ENCODE results near the gene TBX21.
"Not testable (repeated sequence)": the region's sequence is repeated elsewhere in the genome, so short reads cannot be mapped to it uniquely, and the experiment has no call there.

Gene TBX21

DNA sequence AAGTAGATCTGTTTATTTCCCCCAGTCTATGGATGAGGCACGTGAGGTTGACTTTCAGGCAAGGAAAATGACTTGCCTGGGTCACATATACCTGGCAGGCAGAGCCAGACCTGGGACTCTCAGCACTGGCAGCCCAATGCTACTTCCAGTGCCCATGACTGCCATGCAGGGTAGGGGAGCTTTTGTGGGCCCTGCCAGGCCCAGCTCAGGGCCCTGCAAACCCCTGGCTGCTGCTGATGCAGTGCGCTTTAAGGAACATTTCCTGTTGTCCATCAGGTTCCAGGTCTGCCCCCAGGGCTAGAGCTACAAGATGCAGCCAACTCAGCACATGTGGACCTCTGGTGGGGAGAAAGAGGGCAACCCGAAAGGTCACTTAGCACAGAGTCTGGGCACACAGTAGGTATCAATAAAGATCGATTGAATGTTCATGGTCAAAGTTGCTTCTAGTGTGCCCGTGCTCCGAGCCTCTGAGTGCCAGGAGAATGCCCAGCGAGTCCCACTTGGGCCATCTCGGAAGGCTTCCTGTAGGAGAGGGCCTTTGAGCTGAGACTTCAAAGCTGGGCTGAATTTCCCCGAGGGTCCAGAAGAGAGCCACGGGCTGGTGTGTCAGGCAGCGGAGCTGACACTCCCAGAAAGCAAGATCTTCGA, 513 bp upstream of the TBX21 start:
- no peak for DNase-seq

DNA sequence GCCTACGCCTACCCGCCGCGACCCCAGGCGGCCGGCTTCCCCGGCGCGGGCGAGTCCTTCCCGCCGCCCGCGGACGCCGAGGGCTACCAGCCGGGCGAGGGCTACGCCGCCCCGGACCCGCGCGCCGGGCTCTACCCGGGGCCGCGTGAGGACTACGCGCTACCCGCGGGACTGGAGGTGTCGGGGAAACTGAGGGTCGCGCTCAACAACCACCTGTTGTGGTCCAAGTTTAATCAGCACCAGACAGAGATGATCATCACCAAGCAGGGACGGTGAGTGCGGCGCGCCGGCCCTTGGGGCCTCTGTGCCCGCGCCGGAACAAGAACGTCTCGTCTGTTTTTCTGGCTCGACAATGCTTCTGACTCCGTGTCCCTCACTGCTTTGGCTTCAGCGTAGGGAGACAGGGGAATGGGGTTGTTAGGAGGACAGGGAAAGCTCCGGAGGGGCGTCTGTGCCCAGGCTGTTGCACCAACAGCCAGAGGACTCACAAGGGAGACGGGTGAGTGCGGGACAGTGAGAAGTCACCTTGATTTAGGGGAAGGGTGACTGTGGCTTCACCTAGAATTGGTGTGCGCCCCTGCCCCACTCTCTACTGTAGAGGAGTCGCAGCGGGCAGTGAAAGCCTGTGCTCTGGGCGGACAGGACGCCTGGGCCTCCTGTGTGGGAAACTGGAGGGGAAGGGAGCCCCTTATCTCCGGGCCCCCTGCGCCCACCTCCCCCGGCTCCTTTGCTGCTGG, 806 bp downstream of the TBX21 start:
- no peak for DNase-seq

DNA sequence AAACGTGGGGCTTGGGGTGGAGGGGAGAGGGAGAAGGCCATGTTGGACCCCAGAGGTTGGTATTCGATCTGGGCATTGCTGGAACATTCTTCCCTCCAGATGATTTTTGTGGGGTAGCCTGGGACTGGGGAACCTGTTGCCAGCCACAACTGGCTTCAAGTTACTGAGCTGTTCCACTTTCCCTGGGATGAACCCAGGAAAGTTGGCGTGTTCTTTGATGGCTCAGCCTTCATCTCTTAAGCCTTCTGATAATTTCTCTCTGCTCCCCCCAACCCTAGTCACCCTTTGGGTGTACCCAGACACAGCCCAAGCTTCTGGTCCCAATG, 2.1 kb downstream of the TBX21 start:
- DNase-seq: no peak

DNA sequence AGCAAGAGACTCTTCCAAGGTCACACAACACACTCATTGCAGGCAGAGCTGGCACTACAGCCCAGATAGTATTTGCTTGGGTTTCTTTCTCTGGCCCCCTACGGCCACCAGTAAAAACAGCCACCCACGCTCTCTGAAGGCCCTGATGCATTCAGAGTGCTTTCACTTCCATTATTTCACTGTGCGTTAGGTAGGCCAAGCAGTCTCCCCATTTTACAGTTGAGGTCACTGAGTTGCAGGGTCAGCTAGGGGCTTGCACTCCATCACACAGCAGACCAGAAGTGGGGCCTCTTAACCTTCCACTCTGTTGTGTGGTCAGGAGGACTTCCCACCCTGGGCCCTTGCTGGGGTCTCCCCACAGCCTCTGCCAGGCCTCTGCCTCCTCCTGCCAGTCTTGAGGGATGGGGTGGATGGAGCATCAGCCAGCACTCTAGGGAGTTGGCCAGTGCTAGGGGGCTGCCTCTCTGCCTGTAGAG, 2.5 kb downstream of the TBX21 start:
- no peak for DNase-seq

DNA sequence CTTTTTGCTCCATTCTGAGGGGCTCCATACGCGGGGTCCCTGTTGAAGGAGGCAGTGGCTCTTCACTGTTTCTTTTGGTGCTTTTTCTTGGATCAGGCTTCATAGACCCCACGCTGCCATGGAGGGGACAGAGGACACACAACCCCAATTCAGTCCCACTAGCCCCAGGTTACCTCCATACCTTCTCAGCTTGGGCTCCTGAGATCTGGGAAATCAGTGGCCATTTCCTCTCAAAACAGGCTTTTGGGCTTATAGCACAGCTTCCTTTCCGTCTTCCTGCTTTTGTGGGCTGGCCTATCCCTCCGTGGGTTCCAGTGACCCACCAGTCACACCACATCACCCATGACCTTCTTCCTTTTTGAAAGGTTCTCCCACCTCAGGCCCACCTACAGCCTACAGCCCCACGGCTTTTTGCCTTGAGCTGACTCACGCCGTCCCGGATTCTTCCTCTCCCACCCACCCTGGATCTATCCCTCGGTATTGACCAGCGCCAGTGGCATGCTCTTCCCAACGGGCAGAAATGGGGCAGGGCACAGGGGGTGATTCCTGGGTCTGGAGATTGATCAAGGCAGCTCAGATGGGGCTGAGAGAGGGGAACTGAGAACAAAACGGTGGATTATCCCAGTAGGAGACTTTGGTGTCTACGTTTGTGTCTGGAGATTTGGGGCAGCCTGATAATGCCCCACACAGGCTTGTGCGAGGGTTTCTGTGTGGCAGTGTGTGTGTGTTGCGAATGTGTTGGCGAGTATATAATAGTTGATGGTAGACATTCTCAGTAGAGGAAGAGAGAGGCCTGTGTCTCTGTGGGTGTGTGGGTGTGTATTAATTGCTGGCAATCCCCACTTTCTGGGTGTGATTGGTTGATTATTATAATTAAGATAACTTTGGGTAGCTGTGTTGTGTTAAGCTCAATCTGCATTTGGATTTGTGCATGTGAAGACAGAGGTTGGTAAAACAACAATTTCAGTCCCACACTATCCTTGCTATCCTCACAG, 3.8 kb downstream of the TBX21 start:
- no peak for DNase-seq

DNA sequence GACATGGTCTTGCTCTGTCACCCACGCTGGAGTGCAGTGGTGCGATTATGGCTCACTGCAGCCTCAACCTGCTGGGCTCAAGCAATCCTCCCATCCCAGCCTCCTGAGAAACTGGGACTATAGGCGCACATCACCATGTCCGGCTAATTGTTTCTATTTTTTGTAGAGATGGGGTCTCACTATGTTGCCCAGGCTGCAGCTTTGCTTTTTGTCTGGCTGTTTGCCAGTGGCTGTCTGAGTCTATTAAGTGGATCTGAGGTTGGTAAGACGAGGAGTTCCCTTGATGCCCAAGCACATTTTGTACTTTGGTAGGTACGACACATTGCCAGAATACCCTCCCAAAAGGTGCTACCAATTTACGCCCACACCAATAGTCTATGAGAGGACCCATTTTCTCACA, 5.1 kb downstream of the TBX21 start:
- DNase-seq: no peak

DNA sequence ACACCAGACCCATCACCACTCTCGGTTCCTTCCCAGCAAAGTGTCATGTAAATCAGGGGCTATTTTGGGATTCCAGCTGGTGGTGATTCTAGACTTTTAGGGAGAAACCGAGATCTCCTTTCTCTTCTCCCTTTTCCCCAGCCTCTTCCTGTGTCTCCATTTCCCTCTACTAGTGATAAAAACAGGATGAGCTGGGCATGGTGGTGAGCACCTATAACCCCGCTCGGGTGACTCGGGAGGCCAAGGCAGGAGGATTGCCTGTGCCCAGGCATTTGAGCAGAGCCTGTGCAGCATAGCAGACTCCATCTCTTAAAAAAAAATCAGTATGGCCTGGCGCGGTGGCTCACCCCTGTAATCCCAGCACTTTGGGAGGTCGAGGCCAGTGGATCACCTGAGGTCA, 6.1 kb downstream of the TBX21 start:
- DNase-seq: no peak

DNA sequence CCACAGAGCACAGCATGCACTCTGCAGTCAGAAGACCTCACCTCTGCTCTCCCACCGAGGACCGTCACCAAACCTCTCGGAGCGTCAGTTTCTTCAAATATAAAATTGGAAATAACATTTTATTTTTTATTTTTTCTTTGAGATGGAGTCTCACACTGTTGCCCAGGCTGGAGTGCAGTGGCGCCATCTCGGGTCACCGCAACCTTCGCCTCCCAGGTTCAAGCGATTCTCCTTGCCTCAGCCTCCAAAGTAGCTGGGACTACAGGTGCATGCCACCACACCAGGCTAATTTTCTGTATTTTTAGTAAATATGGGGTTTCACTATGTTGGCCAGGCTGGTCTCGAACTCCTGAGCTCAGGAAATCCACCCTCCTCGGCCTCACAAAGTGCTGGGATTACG, 6.9 kb downstream of the TBX21 start:
- not testable (repeated sequence) for DNase-seq

DNA sequence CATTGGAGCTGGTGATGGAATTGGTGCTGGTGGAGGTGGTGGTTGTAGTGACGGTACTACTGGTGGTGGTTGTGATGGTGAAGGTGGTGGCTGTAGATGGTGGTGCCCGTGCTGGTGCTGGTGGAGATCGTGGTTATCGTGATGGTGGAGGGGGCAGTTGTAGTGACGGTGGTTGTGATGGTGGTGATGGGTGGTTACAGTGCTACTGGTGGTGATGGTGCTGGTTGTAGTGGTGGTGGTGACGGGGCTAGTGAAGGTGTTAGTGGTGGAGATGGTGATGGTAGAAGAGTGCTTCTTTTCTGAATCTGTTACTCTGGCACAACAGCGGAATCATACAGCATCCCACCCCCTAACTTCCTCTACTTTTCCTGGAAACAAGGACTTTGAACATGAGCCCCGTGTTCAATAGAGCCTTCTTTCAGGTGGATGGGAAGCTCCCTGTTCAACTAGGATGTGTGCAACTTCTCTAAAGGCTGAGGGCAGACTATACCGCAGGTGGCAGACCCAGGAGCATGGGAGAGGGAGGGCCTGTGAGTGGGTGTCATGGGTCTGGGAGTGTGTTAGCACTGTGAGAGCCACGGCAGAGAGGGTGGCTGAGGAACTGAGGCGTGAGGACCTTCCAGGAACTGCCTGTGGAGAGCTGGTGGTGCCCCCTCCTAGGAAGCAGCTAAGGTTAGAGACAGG, 8.2 kb downstream of the TBX21 start:
- no peak for DNase-seq

DNA sequence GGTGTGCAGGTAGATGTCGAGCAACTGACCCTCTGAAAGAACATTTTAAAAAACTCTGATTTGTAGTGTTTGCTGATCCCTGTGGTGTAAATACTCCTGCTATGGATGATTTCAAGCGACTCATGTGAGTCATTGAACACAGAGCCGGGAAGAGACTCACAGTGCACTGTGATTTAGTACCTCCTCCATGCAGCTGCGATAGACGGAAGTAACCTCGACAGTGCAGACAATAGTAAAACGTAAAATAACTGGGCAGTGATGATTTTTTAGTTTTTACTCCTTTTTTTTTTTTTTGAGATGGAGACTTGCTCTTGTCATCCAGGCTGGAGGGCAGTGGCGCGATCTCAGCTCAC, 8.7 kb downstream of the TBX21 start:
- no peak for DNase-seq

DNA sequence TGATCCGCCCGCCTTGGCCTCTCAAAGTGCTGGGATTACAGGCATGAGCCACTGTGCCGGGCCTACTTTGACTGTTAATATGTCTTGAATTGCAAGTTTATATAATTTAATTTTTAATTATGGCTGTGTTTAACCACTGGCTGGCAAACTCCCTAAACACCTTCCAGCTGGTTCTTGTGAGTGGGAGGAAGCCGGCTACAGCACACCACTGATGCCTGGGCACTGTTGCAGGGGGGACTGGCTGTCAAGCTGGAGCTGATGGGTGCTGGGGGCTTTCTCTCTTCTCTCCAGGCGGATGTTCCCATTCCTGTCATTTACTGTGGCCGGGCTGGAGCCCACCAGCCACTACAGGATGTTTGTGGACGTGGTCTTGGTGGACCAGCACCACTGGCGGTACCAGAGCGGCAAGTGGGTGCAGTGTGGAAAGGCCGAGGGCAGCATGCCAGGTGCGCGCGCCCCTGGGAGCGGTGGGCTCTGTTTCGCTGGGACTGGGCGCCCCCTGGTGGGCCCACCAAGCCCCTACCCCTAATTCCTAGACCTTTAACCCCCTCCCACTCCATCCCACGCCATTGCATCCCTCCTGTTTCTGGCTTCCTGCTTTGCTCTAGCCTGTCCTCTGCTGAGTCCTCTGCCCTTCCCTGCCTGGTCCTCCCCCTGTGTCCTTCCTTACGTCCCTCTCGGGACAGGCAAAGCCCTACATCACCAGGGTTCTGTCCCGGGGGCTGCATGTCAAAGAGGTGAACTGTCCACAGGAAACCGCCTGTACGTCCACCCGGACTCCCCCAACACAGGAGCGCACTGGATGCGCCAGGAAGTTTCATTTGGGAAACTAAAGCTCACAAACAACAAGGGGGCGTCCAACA, 9.5 kb downstream of the TBX21 start:
- no peak for DNase-seq

DNA sequence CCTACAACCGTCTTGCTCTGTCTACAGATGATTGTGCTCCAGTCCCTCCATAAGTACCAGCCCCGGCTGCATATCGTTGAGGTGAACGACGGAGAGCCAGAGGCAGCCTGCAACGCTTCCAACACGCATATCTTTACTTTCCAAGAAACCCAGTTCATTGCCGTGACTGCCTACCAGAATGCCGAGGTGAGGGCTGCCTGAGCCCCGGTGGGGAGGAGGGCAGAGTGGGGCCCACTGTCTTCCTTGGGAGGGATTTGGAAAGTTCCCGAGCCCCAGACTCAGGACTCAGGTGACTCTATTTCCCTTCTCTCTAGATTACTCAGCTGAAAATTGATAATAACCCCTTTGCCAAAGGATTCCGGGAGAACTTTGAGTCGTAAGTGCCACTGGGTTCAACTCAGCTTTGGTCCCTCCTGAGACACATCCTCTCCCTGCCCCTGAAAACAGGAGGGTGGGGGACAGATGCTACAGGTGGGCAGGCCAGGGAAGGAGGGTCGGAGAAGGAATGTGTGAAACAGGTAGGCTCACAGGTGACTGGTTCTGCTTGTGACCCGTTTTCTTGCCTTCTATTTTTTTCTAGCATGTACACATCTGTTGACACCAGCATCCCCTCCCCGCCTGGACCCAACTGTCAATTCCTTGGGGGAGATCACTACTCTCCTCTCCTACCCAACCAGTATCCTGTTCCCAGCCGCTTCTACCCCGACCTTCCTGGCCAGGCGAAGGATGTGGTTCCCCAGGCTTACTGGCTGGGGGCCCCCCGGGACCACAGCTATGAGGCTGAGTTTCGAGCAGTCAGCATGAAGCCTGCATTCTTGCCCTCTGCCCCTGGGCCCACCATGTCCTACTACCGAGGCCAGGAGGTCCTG, 11.4 kb downstream of the TBX21 start:
- DNase-seq: no peak

DNA sequence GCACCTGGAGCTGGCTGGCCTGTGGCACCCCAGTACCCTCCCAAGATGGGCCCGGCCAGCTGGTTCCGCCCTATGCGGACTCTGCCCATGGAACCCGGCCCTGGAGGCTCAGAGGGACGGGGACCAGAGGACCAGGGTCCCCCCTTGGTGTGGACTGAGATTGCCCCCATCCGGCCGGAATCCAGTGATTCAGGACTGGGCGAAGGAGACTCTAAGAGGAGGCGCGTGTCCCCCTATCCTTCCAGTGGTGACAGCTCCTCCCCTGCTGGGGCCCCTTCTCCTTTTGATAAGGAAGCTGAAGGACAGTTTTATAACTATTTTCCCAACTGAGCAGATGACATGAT, 12.0 kb downstream of the TBX21 start:
- no peak for DNase-seq

DNA sequence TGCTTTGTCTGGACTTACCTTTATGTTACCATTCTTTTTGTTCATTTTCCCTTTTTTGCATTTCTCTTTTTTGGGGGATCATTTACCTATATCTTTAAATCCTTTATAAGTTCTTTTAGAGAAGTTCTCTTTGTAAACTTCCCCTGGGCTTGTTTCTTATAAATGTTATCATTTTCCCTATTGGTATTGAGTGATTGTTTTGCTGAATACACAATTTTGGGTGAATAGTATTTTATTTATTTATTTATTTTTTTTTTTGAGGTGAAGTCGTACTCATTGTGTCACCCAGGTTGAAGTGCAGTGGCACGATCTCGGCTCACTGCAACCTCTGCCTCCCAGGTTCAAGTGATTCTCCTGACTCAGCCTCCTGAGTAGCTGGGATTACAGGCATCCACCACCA, 18.4 kb downstream of the TBX21 start:
- DNase-seq: no peak

DNA sequence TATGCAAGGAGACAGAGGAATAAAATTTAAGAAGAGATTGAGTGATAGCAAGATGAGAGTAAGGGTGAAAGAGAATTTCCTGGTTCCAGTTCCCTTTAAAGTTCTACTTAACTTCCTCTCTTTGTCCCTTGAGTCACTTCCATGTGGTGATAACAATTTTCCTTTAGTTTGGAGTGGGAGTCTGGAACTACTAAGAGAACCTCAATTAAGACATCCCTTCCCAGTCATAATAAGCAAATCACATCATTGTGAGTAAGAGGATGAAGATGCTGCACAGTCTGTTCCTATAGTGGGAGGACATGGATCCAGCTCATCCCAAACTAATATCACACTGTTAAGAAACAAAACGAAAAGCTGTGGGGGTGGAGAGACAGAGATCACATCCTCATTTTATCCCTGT, 24.4 kb downstream of the TBX21 start:
- no peak for DNase-seq

DNA sequence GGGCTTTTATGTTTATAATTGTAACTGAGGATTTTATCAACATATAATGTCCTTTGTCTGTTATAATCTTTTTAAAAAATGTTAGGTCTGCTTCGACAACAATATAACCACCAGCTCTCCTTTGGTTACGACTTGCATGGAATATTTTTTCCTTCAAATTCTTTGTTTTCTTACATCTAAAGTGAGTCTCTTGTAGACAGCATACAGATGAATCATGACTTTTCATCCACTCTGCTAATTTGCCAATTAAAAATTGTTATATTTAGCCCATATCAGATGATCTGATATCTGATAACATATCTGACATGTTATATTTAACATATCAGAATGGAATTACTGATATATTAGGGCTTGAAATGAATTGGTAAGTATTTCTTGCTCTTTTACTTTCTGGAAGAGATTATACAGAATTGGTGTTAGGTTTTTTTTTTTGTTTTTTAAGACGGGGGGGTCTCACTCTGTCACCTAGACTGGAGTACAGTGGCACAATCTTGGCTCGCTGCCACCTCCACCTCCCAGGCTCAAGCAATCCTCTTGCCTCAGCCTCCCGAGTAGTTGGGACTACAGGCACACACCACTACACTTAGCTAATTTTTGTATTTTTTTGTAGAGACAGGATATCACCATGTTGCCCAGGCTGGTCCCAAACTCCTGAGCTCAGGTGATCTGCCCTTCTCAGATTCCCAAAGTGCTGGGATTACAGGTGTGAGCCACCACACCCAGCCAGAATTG, 27.5 kb downstream of the TBX21 start:
- DNase-seq: no peak

DNA sequence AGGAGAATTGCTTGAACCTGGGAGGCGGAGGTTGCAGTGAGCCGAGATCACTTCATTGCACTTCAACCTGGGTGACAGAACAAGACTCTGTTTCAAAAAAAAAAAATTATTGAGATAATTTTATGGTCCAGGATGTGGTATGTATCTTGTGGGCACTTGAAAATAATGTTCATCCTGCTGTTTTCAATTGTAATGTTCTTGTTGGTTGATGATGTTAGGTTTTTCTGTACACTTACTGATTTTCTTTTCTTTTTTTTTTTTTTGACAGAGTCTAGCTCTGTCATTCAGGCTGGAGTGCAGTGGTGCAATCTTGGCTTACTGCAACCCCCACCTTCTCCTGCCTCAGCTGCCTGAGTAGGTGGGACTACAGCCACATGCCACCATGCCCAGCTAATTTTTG, 29.7 kb downstream of the TBX21 start:
- no peak for DNase-seq

DNA sequence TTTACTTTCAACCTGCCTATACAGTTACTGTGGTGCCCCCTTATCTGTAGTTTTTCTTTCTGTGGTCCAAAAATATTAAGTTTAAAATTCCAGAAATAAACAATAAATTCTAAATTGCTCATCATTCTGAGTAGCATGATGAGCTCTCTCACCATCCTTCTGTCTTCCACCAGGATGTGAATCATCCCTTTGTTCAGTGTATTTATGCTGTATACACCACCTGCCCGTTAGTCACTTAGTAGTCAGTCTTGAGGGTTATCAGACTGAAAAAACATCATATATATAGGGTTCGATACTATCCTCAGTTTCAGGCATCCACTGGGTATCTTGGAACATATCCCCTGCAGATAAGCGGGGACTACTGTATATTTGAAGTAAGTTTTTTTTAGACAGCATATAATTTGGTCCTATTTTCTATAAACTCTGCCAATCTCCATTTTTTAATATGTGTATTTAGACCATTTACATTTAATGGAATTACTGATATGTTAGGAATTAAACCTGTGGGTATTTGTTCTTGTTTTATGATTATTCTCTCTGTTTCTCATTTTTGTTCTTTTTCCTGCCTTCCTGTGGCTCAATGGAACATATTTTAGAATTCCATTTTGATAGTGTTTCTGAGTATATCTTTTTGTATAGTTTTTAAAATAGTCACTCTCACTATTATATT, 31.0 kb downstream of the TBX21 start:
- no peak for DNase-seq

DNA sequence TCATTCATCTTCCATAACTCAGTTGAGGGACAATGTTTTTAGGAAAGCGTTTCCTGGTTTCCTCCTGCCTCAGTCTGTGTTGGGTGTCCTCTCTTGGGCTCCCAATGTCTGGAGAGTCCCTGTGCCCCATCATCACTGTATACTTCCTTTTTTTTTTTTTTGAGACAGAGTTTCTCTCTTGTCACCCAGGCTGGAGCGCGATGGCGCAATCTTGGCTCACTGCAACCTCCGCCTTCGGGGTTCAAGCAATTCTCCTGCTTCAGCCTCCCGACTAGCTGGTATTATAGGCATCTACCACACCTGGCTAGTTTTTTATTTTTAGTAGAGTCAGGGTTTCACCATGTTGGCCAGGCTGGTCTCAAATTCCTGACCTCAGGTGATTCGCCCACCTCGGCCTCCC, 40.6 kb downstream of the TBX21 start:
- not testable (repeated sequence) for DNase-seq

DNA sequence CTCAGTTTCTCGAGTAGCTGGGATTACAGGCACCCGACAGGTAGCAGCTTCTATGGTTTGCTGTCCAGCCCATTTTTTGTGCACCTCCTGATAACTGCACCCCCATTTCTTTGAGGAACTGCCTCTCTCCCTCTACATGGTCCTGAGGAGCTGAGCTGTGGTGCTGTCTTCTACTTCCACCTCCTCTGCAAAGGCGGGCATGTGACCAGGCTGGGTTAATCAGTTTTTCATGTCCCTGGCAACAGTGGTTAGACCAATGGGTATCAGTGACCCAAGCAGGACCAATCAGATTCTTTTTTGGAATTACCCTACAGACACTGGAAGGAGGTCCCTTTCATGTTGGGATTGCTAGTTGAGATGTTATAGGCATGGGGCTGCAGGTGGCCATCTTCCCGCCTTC, 41.3 kb downstream of the TBX21 start:
- DNase-seq: no peak

Data from RPMI8226 (cell line).